ENCODE results near the gene CDC42BPB.

DNA sequence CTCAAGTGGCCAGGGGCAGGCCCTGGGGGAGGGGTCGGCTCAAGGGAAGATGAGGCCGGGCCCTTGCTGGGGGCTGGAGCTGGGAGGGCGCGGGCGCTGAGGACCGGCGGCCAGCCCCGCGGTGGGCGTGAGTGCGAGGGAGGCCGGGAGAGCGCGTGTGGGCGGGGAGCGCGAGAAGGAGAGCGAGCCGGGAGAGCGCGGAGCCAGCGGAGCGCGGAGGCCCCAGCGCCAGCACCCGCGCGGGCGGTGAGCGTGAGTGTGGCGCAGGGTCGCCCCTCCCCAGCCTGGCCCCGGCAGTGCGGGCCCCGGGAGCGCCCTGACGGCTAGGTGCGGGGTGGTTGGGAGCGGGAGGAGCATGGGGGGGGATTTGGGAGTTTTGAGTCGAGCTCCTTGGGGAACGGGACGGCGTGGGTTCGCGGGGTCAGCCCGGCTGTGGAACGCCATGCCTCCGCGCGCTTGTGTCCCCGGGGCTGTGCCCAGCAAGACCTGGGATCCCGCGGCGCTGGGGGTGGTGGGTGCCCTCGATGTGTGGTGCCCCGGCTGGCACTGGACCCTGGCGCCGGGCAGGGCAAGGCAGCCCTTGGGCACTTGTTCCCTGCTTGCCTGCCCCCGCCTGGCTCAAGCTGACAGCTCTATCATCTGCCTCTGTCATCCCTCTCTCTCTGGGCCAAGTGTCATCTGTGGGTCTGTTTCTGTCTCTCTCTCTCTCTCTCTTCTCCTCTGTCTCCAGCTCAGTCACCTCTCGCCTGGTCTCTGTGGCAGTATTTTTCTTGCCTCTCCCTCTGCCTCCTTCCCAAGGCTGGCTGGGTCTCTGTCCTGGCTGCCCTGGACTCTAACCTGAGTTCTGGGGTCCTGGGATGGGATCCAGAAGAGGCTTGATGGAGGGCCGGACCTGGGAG lies 26.9 kb upstream of the CDC42BPB start, which contains the start of gene LBHD2:
- TF ChIP-seq, protein P1, sequence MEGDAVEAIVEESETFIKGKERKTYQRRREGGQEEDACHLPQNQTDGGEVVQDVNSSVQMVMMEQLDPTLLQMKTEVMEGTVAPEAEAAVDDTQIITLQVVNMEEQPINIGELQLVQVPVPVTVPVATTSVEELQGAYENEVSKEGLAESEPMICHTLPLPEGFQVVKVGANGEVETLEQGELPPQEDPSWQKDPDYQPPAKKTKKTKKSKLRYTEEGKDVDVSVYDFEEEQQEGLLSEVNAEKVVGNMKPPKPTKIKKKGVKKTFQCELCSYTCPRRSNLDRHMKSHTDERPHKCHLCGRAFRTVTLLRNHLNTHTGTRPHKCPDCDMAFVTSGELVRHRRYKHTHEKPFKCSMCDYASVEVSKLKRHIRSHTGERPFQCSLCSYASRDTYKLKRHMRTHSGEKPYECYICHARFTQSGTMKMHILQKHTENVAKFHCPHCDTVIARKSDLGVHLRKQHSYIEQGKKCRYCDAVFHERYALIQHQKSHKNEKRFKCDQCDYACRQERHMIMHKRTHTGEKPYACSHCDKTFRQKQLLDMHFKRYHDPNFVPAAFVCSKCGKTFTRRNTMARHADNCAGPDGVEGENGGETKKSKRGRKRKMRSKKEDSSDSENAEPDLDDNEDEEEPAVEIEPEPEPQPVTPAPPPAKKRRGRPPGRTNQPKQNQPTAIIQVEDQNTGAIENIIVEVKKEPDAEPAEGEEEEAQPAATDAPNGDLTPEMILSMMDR (conservative IDR thresholded peaks at IDR 0.05 in 1 of 2, IDR thresholded peaks at IDR 0.05 in 1 of 2; ENCODE audit: extremely low read depth in 1 of 2, insufficient read depth in 1 of 2, low read depth in 1 of 2, low read length in 2 of 2) = no peak
- no peak for TF ChIP-seq EZH2 (IDR thresholded peaks at IDR 0.05; ENCODE audit: borderline replicate concordance, low read length)

Data from mammary epithelial cell (primary cell).